Measurements from ENCODE around the gene TMEM9B.
A peak's percentile ranks its signal among the peaks of the same experiment; 100 is the strongest.
"Not testable (repeated sequence)": the region's sequence is repeated elsewhere in the genome, so short reads cannot be mapped to it uniquely, and the experiment has no call there.

TMEM9B gene

GRCh38 chr11:8971924-8972316 is 7.7 kb upstream of the TMEM9B start:
- DNase-seq = no peak

GRCh38 chr11:8971196-8971923 is 7.1 kb upstream of the TMEM9B start:
- no peak for DNase-seq

- no peak for DNase-seq
These were observed 2.9 kb upstream of the TMEM9B start for GRCh38 chr11:8967184-8967583.

GRCh38 chr11:8963569-8964323 is 496 bp downstream of the TMEM9B start:
- DNase-seq = peak; percentile 57 to 89 (median 71)

- peak in 1 of 6 experiments; percentile 14 for DNase-seq
These were observed 1.4 kb downstream of the TMEM9B start for GRCh38 chr11:8962841-8963240.

GRCh38 chr11:8961401-8961800 is 2.8 kb downstream of the TMEM9B start:
- no peak for DNase-seq

GRCh38 chr11:8959546-8960166 is 4.6 kb downstream of the TMEM9B start:
- DNase-seq = peak in 3 of 6 experiments; percentile 3 to 27 (median 22)

GRCh38 chr11:8956860-8957259 is 7.4 kb downstream of the TMEM9B start:
- DNase-seq = no peak

- DNase-seq = no peak
These were observed 15.4 kb downstream of the TMEM9B start for GRCh38 chr11:8948886-8949285.

- no peak for DNase-seq
These were observed 16.9 kb downstream of the TMEM9B start for GRCh38 chr11:8947230-8947943.

- no peak for DNase-seq
These were observed 21.6 kb downstream of the TMEM9B start, which contains the start of gene ASCL3 for GRCh38 chr11:8942518-8943066. TSS of gene ASCL3 (minus strand) at chr11:8943016. CDS start at chr11:8938161, 4,855 bp downstream.

GRCh38 chr11:8941341-8942103 is 22.7 kb downstream of the TMEM9B start:
- DNase-seq = no peak

- no peak for DNase-seq
These were observed 26.6 kb downstream of the TMEM9B start for GRCh38 chr11:8937659-8938058.

GRCh38 chr11:8937159-8937558 is 27.1 kb downstream of the TMEM9B start:
- no peak for DNase-seq

- DNase-seq = not testable (repeated sequence)
These were observed 28.5 kb downstream of the TMEM9B start for GRCh38 chr11:8935789-8936188.

- no peak for DNase-seq
These were observed 29.3 kb downstream of the TMEM9B start for GRCh38 chr11:8934742-8935488.

- no peak for DNase-seq
These were observed 30.3 kb downstream of the TMEM9B start for GRCh38 chr11:8933931-8934330.

GRCh38 chr11:8932564-8933180 is 31.6 kb downstream of the TMEM9B start, which contains the start of gene C11orf16:
TSS of gene C11orf16 (minus strand) at chr11:8932947. CDS start at chr11:8932308, 639 bp downstream.
- DNase-seq = no peak

- DNase-seq = no peak
These were observed 33.6 kb downstream of the TMEM9B start for GRCh38 chr11:8930456-8931175.
